GM18502 (cell line): ENCODE results near the gene MKNK1.

ENCODE experiments used
- ATAC-seq: cut with Tn5 transposase; IDR thresholded peaks from one replicate; pipeline ENCODE4 v1.9.1; 2021; ENCODE audit warnings: mild to moderate bottlenecking; ENCODE audit not compliant: unreplicated experiment, poor library complexity

The MKNK1 gene

DNA sequence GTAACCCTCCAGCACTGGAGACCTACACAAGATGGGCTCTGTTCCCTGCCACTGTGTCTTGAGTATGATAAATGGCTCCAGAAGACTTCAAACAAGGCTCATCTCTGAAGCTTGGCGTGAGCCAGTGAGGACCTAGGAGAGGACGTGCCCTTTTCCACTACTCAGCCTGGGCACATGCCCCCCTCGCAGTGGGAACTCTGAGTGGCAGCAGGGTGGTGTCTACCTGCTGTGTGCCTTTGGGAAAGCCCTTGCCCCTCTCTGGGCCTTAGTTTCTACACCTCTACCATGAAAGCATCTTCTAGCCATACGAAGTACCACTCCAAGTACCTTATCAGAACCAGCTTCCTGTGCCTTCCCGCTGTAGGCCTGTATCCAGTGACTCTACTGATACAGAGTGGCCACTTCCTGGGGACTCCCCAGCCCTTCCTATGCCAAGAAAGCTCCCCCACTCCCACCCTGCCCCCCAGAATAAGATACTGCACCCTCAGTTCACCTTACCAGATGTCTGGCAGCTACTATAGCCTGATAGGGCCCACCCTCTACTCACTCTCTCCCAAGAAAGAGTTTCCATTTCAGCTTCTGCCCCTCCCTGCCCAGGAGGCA is 15.7 kb upstream of the MKNK1 start:
- no peak for ATAC-seq

DNA sequence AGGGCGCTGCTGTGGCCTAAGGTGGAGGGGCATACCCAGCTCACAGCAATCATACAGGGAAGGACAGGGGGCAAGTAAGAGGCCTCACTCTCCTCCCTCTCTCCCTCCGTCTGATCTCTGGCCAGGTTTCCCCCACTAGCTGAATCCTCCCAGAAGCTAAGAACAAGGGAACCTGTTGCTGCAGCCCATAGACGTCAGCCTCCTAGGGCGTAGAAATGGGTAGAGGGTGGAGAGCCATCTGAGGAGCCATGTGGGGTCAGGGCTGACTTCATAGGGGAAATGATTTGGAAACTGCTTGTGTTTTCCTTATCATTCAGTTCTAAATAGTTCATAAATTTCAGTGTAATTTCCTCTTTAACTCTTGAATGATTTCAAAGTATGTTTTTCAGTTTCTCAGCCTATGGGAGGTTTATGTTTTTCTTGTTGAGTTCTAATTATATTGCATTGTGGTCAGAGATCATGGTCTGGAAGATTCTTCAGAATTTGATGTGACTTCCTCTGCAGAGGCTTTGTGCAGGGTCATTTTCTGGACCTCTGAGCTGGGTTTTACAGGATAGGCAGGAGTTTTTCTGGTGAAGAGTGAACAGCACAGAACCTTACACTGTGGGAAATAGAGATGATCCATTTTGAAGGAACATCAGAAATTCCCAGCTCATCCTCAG is 14.8 kb upstream of the MKNK1 start:
- ATAC-seq = no peak

DNA sequence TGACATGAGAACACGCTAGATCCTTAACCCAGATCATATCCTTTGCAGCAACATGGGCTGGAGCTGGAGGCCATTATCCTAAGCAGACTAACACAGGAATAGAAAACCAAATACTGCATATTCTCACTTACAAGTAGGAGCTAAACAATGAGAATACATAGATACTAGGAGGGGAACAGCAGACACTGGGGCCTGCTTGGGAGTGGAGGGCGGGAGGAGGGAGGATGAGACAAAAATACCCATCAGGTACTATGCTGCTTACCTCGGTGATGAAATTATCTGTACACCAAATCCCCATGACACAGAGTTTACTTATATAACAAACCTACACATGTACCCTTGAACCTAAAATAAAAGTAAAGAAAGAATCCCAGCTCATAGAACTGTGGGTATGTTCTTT is 13.8 kb upstream of the MKNK1 start:
- ATAC-seq = no peak

DNA sequence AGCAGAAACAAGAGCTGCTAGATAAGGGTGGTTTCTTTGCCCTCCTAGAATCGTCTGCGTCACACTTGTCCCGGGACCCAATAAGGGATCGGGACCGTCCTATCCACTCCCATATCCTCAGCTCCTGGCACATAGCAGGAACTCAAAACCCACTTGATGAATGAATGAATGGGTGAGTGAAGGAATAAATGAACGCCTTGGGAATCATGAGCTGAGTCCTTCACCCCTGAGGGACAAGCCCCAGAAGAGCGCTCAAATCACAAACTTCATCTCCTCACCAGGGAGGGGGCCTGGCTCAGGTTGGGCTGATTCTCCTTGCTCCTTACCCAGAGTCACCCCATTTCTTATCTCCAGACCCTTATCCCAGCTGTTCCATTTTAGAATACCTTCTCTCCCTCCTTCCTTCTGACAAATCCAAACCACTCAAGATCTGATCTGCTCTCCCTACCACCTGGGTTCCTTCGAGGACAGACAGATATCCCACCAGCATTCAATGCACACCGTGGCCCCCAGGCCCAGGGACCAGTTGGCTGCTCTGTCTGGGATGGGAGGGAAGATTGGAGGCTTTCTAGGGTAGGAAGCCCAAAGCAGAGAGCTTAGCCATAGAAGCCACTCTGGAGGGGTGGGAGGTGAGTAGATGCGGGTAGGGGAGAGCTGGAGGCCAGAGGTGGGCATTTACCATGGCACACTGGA is 13.2 kb upstream of the MKNK1 start:
- peak; percentile 4 for ATAC-seq

GRCh38 chr1:46616277-46617107 is 12.4 kb upstream of the MKNK1 start, which contains the start of gene MOB3C:
TSS of gene MOB3C (minus strand) at chr1:46616811. CDS start at chr1:46613321, 3,490 bp downstream.
- peak; percentile 59 for ATAC-seq

GRCh38 chr1:46615735-46616134 is 11.7 kb upstream of the MKNK1 start:
- peak; percentile 29 for ATAC-seq

DNA sequence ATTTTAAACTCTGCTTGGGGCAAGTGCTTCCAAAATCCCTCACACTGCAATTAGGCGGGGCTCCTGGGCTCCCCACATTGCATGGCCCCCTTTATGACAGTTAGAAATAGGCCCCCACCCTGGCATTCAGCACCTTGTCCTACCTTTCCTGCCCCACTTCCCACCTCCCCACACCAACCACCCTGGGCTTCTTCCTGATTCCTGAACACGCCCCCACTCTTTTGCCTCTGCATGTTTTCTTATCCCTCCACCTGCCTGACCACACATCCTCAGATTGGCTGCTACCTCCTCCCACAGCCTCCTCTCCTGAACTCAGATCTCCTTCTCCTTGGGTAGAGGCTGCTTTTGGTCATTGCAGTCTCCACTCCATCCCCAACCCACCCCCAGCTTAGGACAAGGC is 11.0 kb upstream of the MKNK1 start:
- no peak for ATAC-seq

GRCh38 chr1:46614604-46614984 is 10.5 kb upstream of the MKNK1 start:
- ATAC-seq = no peak

- peak; percentile 66 for ATAC-seq
Observed at GRCh38 chr1:46613661-46614603, 9.9 kb upstream of the MKNK1 start.

- ATAC-seq = no peak
Observed at GRCh38 chr1:46612937-46613660, 9.0 kb upstream of the MKNK1 start.

DNA sequence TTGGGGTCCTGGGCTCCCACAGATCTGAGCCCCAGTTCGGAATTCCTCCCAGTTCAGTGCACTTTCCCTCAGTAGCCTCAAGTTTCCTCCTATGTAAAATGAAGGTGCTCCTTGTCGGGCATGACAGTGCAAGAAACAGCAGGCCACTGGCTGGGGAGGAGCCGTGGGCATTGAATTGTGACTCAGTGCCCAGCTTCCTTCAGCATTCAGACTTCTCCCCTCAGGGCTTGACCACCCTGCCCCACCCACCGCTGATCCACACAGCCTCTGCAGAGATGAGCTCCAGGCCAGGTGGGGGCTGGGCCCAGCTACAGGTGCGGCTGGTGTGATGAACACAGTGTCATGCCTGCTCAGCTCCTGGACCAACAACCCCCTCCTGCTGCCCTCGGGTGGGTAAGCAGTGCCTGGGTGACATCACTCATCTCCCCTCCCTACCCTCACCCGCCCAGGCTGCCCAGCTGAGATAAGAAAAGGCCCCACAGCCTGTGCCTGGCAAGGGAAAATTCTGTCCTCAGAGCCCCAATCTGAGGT is 7.7 kb upstream of the MKNK1 start:
- ATAC-seq = no peak

- no peak for ATAC-seq
Observed at GRCh38 chr1:46607345-46608130, 3.5 kb upstream of the MKNK1 start.

- ATAC-seq = no peak
Observed at GRCh38 chr1:46606255-46606965, 2.3 kb upstream of the MKNK1 start.

- ATAC-seq = no peak
Observed at GRCh38 chr1:46605232-46605631, 1.2 kb upstream of the MKNK1 start.

GRCh38 chr1:46603481-46603857 is 599 bp downstream of the MKNK1 start:
- ATAC-seq = no peak

DNA sequence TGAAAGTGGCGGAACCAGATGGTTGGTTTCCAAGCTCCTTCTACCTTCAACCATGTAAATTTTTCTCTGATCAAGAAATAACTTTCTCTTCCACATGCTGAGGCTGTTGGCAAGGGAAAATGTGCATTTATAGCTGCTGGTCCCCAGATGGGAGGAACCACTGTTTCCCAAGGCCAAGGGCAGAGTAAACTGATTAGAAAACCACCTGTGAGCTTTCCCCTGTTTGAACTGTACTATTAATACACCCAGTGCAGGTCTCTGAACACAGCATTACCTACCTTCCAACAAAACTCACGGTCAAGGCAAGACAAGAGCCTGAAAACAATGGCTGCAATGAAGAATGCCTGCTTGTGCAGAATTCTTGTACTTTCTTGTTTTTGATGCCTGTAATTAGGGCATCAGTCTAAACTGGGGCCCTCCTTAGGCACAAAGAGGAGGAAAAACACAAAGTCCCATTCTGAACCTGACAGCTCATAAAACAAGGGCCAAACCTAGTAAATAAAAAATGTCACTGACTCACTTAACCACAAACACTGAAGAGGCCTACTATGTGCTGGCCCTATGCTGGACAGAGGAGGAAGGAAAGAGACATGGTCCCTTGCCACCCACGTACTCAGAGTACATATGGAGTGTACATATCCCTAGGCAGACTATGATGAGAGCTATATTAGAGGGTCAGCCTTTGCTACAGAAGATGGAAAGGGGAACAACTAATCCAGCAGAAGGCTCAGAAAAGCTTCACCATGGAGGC is 2.6 kb downstream of the MKNK1 start:
- ATAC-seq = no peak
